ENCODE measurements around the gene SIPA1L3.

Gene SIPA1L3

DNA sequence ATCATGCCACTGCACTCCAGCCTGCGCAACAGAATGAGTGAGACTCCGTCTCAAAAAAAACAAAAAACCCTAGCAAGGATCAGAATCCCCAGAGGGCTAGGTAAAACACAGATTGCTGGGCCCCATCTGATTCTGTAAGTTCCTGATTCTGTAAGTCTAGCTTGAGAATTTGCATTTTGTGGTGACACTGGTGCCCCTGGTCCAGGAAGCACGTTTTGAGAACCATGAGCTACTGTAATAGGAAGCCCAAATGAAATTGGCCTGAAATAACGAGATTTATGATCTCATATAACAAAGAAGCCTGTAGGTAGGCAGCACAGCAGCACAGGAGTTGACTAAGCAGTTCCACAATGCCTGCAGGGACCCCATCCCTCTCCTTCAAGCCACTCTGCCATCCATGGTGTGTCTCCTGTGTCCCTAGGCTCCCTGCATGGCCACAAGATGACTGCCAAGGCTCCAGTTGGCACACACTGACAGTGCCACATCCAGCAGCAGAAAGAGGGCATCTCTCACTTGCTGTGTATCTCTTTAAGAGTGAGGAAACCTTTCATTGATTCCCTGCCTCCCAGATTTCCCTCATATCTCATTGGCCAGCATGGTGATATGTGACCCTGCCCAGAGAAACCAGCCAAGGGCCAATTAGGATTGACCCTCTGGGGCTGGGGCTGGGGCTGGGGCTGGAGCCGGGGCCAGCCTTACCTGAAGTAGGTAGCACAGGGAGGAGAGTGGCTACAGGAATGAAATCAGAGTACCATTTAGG, 21.7 kb downstream of the SIPA1L3 start:
- TF ChIP-seq, protein P1, sequence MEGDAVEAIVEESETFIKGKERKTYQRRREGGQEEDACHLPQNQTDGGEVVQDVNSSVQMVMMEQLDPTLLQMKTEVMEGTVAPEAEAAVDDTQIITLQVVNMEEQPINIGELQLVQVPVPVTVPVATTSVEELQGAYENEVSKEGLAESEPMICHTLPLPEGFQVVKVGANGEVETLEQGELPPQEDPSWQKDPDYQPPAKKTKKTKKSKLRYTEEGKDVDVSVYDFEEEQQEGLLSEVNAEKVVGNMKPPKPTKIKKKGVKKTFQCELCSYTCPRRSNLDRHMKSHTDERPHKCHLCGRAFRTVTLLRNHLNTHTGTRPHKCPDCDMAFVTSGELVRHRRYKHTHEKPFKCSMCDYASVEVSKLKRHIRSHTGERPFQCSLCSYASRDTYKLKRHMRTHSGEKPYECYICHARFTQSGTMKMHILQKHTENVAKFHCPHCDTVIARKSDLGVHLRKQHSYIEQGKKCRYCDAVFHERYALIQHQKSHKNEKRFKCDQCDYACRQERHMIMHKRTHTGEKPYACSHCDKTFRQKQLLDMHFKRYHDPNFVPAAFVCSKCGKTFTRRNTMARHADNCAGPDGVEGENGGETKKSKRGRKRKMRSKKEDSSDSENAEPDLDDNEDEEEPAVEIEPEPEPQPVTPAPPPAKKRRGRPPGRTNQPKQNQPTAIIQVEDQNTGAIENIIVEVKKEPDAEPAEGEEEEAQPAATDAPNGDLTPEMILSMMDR (conservative IDR thresholded peaks at IDR 0.05; ENCODE audit: control insufficient read depth, insufficient read depth, low read depth, low read length), result no peak
- H3K4me3 ChIP-seq (ENCODE audit: control insufficient read depth, low read depth, low read length), result no peak overlapping the region
- no peak for DNase-seq (ENCODE audit: low read depth)

DNA sequence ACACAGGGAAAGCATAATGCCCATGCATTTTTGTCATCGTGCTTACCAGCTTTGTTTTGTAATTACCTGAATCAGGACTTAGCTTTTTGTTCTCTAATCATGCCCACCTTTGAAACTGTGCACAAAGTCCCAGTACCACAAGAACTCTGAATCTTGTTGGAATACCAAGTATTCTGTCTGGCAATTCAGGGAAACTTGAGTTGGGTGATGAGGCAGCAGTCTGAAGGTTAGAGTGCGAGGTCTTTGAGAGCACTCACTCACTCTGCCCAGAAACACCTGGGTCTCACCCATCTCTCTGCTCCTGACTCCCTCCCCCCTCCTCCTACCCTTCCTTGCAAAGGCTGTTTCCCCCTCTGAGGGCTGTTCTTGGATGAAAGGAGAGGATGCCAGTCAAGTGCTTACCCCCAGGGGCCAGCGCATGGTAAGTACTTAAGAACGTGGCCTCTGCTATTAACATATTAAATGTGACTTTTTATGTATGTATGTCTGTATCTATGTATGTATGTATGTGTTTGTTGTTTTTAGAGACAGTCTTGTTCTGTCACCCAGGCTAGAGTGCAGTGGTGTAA, 22.4 kb downstream of the SIPA1L3 start:
- no peak for DNase-seq (ENCODE audit: low read depth)
- H3K4me3 ChIP-seq (ENCODE audit: control insufficient read depth, low read depth, low read length), result no peak overlapping the region
- TF ChIP-seq, protein P1 (conservative IDR thresholded peaks at IDR 0.05; ENCODE audit: control insufficient read depth, insufficient read depth, low read depth, low read length), result no peak

DNA sequence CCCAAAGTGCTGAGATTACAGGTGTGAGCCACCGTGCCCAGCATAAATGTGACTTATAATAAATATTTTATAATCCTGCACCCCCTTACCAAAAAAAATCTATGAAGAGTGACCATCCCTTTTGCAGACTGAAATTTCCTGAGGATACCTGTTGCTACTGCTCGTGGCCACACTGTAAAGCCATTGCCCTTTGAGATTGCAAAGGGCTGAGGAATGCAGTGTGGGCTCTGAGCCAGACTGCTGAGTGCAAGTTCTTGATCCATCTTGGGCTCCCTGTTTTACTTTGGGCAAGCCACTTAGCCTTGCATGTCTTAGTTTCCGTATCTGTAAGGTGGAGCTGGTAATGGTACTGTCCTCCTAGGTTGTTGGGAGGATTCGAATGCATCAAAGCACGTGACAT, 23.4 kb downstream of the SIPA1L3 start:
- H3K4me3 ChIP-seq (ENCODE audit: control insufficient read depth, low read depth, low read length), result no peak overlapping the region
- DNase-seq (ENCODE audit: low read depth), result no peak
- TF ChIP-seq, protein P1 (conservative IDR thresholded peaks at IDR 0.05; ENCODE audit: control insufficient read depth, insufficient read depth, low read depth, low read length), result no peak

DNA sequence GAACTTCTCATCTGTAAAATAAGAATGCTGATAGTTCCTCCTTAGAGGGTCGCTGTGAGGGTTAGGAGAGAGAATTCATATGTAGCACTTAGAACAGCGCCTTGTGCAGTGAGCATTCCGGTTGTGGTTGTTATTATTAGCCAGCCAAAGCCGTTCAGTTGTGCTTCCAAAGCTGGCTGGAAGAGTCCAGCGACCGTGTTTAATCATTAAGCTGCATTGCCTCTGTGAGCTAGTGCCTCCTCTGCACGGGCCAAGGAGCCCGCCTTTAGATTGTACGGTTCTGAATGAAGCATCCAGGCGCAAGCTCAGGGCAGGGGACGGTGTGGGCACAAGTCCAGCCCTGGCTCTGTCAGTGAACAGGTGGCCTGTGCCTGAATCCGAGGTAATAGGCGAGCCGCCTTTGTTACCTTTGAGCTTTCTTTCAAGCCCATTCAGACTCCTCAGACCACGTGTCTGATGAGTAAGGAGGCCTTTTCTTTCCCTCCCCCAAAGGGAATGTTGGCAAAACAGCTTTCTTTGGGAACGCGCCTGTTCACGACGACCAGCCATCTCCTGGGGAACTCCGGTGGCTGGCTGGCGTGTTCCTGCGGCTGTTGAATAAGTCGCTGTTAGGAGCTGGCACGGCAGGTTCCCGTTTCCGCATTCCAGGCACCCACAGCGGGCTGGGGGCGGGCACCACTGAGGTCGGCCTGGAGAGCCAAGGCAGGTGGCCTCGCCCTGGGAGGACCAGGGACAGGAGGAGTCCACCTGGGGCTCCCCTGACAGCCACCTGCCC, 25.1 kb downstream of the SIPA1L3 start:
- DNase-seq (ENCODE audit: low read depth), result peak; percentile 54
- TF ChIP-seq, protein P1 (conservative IDR thresholded peaks at IDR 0.05; ENCODE audit: control insufficient read depth, insufficient read depth, low read depth, low read length), result no peak
- no peak overlapping the region for H3K4me3 ChIP-seq (ENCODE audit: control insufficient read depth, low read depth, low read length)

DNA sequence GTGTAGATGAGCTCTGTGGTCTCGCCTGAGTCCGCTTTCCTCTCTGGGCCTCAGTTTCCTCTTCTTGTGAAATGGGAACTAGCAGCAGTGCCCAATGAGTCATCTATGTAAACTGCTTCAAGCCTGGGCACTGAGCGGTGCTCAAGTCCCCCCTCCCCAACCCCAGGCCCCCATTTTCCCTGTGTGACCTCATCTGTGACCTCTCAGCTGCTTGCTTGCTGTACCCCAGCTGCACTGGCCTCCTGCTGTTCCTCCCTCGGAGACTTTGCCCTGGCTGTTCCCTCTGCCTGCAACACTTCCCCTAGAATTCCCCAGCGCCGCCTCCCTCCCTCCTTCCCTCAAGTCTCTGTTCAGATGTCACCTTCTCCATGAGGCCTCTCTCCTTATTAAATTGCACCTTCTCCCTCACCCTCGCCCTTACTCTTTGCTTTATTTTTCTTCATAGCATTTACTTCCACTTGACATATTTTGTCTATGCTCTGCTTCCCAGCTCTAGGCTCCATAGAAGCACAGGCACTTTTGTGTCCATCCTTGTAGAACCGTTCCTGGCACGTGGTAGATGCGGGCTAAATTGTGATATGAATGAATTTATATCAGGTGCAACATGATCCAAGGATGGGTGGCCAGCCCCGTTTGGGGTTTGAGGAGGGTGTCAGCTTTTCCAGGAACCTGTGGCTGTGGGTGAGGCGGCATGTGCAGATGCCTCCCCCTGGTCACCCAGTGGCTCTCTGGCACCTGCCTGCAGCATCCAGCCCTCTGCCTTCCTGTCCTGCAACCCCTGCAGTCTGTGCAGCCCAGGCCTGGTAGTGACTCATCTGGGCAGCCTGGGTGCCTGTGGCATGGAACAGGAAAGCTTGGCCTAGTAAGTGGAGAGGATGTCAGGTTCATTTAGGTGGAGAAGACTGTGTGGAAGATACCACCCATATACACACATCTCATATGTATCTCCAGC, 26.3 kb downstream of the SIPA1L3 start:
- no peak overlapping the region for H3K4me3 ChIP-seq (ENCODE audit: control insufficient read depth, low read depth, low read length)
- peak; percentile 48 for DNase-seq (ENCODE audit: low read depth)
- TF ChIP-seq, protein P1 (conservative IDR thresholded peaks at IDR 0.05; ENCODE audit: control insufficient read depth, insufficient read depth, low read depth, low read length), result no peak

DNA sequence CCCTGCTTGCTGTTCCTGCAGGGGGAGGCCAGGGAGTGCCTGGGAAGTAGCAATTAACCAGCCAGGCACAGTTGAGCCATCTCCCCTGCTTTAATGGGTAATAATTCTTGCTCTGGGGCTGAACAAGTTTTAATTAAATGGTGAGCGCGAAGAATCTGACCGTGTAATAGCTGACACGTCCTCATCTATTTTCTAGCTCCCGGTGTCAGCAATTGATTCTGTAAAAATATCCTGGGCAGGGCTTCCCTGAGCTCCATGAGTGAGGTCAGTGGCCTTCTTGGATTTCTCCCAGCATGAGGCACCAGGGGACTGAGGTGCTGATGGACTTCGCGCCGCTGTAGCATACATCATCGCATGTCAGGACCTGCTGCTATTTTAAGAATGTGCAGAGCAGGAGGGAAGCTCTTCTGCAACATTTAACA, 26.9 kb downstream of the SIPA1L3 start:
- peak; percentile 74 for DNase-seq (ENCODE audit: low read depth)
- TF ChIP-seq, protein P1 (conservative IDR thresholded peaks at IDR 0.05; ENCODE audit: control insufficient read depth, insufficient read depth, low read depth, low read length), result no peak
- H3K4me3 ChIP-seq (ENCODE audit: control insufficient read depth, low read depth, low read length), result no peak overlapping the region

Data from fibroblast of mammary gland (primary cell).